ENCODE results near the gene PTPMT1. TPM values are rescaled to one million over a fixed set of nuclear protein-coding genes. Genes with fewer than 3 reads are reported as not detected.

The PTPMT1 gene
- polyA plus RNA-seq, 3 donors: 50.5 to 60.5 (median 55.3) TPM

- DNase-seq: no peak
Measured at GRCh38 chr11:47569646-47570045, 4.2 kb downstream of the PTPMT1 start.

- DNase-seq: no peak
Measured at GRCh38 chr11:47570651-47571356, 5.4 kb downstream of the PTPMT1 start.

GRCh38 chr11:47571357-47571729 is 5.9 kb downstream of the PTPMT1 start:
- no peak for DNase-seq

GRCh38 chr11:47571895-47572294 is 6.5 kb downstream of the PTPMT1 start:
- DNase-seq: no peak

- no peak for DNase-seq
Measured at GRCh38 chr11:47572715-47573255, 7.4 kb downstream of the PTPMT1 start.

GRCh38 chr11:47573321-47573720 is 7.9 kb downstream of the PTPMT1 start:
- no peak for DNase-seq

GRCh38 chr11:47577460-47578041 is 12.2 kb downstream of the PTPMT1 start:
- no peak for DNase-seq

GRCh38 chr11:47578524-47579494 is 13.4 kb downstream of the PTPMT1 start, which contains the start of the genes KBTBD4 and NDUFS3:
Gene KBTBD4 (minus strand): TSS chr11:47578970. CDS start chr11:47578951, 19 bp downstream.
Gene NDUFS3 (plus strand): TSS chr11:47579074. CDS start chr11:47579092, 18 bp downstream.
- DNase-seq: peak; percentile 95

GRCh38 chr11:47583844-47584243 is 18.4 kb downstream of the PTPMT1 start:
- DNase-seq: no peak

- DNase-seq: no peak
Measured at GRCh38 chr11:47586098-47586855, 20.9 kb downstream of the PTPMT1 start, which contains the start of gene FAM180B. Gene FAM180B (plus strand): TSS chr11:47586678. CDS start chr11:47586769, 91 bp downstream.

GRCh38 chr11:47587039-47587716 is 21.8 kb downstream of the PTPMT1 start:
- DNase-seq: no peak

GRCh38 chr11:47587723-47588326 is 22.4 kb downstream of the PTPMT1 start:
- DNase-seq: no peak

- DNase-seq: no peak
Measured at GRCh38 chr11:47589118-47589517, 23.7 kb downstream of the PTPMT1 start.

GRCh38 chr11:47589584-47589976 is 24.2 kb downstream of the PTPMT1 start:
- DNase-seq: no peak

GRCh38 chr11:47589977-47590861 is 24.8 kb downstream of the PTPMT1 start:
- no peak for DNase-seq

- peak; percentile 50 for DNase-seq
Measured at GRCh38 chr11:47591764-47592163, 26.4 kb downstream of the PTPMT1 start.

GRCh38 chr11:47592251-47592650 is 26.9 kb downstream of the PTPMT1 start:
- no peak for DNase-seq

- DNase-seq: no peak
Measured at GRCh38 chr11:47592970-47593369, 27.6 kb downstream of the PTPMT1 start.

- DNase-seq: no peak
Measured at GRCh38 chr11:47593492-47593933, 28.1 kb downstream of the PTPMT1 start.
